K562 (cell line): ENCODE measurements around the gene ZNF831. TPM values are rescaled to one million over a fixed set of nuclear protein-coding genes. Genes with fewer than 3 reads are reported as not detected.

ENCODE experiments used
- ATAC-seq: fragments of 200-7000 bp; cut with Tn5 transposase; 3 replicates; pipeline ENCODE4 v1.9.1; 2020; ENCODE audit warnings: moderate library complexity
- BruUV-seq: library from RNA; stranded (reverse); fragments of 400-500 nt; replicated peaks from 2 replicates; lab custom pipeline; 2021; lab: Mats Ljungman, UMichigan
- CTCF ChIA-PET: fragments of 300-600 bp; formaldehyde crosslinking; extraction: SDS; loops from one replicate; lab custom pipeline; 2021; ENCODE audit warnings: low intra/inter-chr PET ratio; lab: Yijun Ruan, JAX
- POLR2A ChIA-PET: fragments of 300-600, 350-650 bp; sonication (Branson Sonifier 250); formaldehyde crosslinking; extraction: SDS; loops from one replicate; lab custom pipeline; 2021; ENCODE audit warnings: antibody characterized with exemption, inconsistent platforms; lab: Yijun Ruan, JAX
- DNase-seq, 4 experiments: peaks; one replicate each; pipeline versions ENCODE4 v3.0.0 to v3.0.0-alpha.2; 2011 to 2018; ENCODE audit warnings: low spot score in 3 of 4, mixed read lengths in 3 of 4; ENCODE audit errors: extremely low read depth in 1 of 4
- FAIRE-seq: peaks from 2 replicates; lab custom pipeline; 2011; peaks lifted over from hg19 to GRCh38; lab: Jason Lieb, UNC
- H2AFZ ChIP-seq: 2 replicates; pipeline ENCODE4 v1.6.0; 2011; ENCODE audit warnings: low read depth, low read length, control low read depth, inconsistent platforms
- H3K27ac ChIP-seq: fragments of 200-600 bp; 3 replicates; pipeline ENCODE4 v1.8.0; 2011; ENCODE audit warnings: low read depth, mild to moderate bottlenecking, control low read depth, inconsistent platforms, low read length, moderate library complexity, mixed read lengths; ENCODE audit errors: extremely low read depth
- H3K27me3 ChIP-seq, 2 experiments: fragments of 300-600 bp in 1 of 2; 2 replicates in 1 of 2; 3 replicates in 1 of 2; pipeline versions ENCODE4 v1.6.0 to v1.8.0; 2011; ENCODE audit warnings: inconsistent platforms in 2 of 2, low read length in 2 of 2, mild to moderate bottlenecking in 1 of 2, mixed read lengths in 1 of 2, moderate library complexity in 1 of 2; ENCODE audit not compliant: control insufficient read depth in 2 of 2, insufficient read depth in 2 of 2
- H3K36me3 ChIP-seq: fragments of 300-600 bp; 3 replicates; pipeline ENCODE4 v1.8.0; 2011; ENCODE audit warnings: mild to moderate bottlenecking, low read length, inconsistent platforms; ENCODE audit not compliant: control insufficient read depth, insufficient read depth
- H3K4me1 ChIP-seq, 2 experiments: fragments of 200-600 bp in 1 of 2; replicated peaks in 1 of 2; 2 replicates in 1 of 2; 3 replicates in 1 of 2; pipeline versions ENCODE4 v1.5.1 to v1.8.0; 2011; ENCODE audit warnings: inconsistent platforms in 2 of 2, low read length in 2 of 2, mild to moderate bottlenecking in 1 of 2, mixed read lengths in 1 of 2, moderate library complexity in 1 of 2; ENCODE audit not compliant: control insufficient read depth in 2 of 2, insufficient read depth in 2 of 2
- H3K4me2 ChIP-seq: 2 replicates; pipeline ENCODE4 v1.6.1; 2011; ENCODE audit warnings: low read length, control low read depth, inconsistent platforms, mixed read lengths; ENCODE audit not compliant: insufficient read depth
- H3K4me3 ChIP-seq: fragments of 200-600 bp; sonication (generic), shearing (Covaris generic); 2 replicates; pipeline ENCODE4 v1.5.1; 2016; ENCODE audit warnings: control low read depth, inconsistent platforms
- H3K79me2 ChIP-seq: fragments of 200-600 bp; 3 replicates; pipeline ENCODE4 v1.8.0; 2011; ENCODE audit warnings: low read length, inconsistent platforms; ENCODE audit not compliant: control insufficient read depth, insufficient read depth
- H3K9ac ChIP-seq, 2 experiments: 2 replicates each; pipeline versions ENCODE4 v1.6.0 to v1.6.1; 2011; ENCODE audit warnings: low read depth in 2 of 2, low read length in 2 of 2, control low read depth in 1 of 2, inconsistent platforms in 1 of 2, mild to moderate bottlenecking in 1 of 2, mixed read lengths in 1 of 2; ENCODE audit not compliant: insufficient read depth in 1 of 2
- H3K9me1 ChIP-seq: one replicate; pipeline ENCODE4 v1.6.0; 2011; ENCODE audit warnings: inconsistent platforms, mild to moderate bottlenecking, low read length, moderate library complexity; ENCODE audit not compliant: control insufficient read depth, insufficient read depth
- H3K9me3 ChIP-seq: replicated peaks from 2 replicates; pipeline ENCODE4 v1.5.1; 2011; ENCODE audit warnings: low read depth, low read length, inconsistent platforms; ENCODE audit not compliant: control insufficient read depth, insufficient read depth
- H4K20me1 ChIP-seq: replicated peaks from 2 replicates; pipeline ENCODE4 v1.6.1; 2011; ENCODE audit warnings: low read length, inconsistent platforms, mixed read lengths; ENCODE audit not compliant: control insufficient read depth, insufficient read depth
- KDM4B ChIP-seq, 2 experiments: fragments of 450-650 bp in 1 of 2; sonication (generic) in 1 of 2; IDR thresholded peaks; 2 replicates each; pipeline ENCODE4 v1.6.1; 2016 to 2017; ENCODE audit warnings: borderline replicate concordance in 2 of 2, antibody characterized with exemption in 1 of 2, low read depth in 1 of 2, mild to moderate bottlenecking in 1 of 2
- MYNN ChIP-seq, 2 experiments: sonication (generic); formaldehyde crosslinking in 1 of 2; IDR thresholded peaks; 2 replicates each; pipeline versions ENCODE4 v1.5.0 to v1.6.1; 2016 to 2020; ENCODE audit warnings: antibody characterized with exemption in 1 of 2, missing genetic modification reagents in 1 of 2
- PHF21A ChIP-seq: fragments of 450-650 bp; IDR thresholded peaks from 2 replicates; pipeline ENCODE4 v1.6.1; 2017; ENCODE audit warnings: low read depth, borderline replicate concordance
- RBM15 ChIP-seq: fragments of 200-400 bp; formaldehyde crosslinking; IDR thresholded peaks from 2 replicates; pipeline ENCODE4 v1.6.1; 2018; ENCODE audit warnings: mild to moderate bottlenecking, low read length, moderate library complexity; ENCODE audit not compliant: insufficient read depth
- XRCC4 ChIP-seq: IDR thresholded peaks from one replicate; pipeline ENCODE4 v1.6.1; 2011; ENCODE audit not compliant: insufficient read depth, insufficient read length; ENCODE audit errors: extremely low read depth
- WGBS: fragments of 100-300 bp; shearing (Covaris generic); methylation state at CpG from one replicate; pipeline ENCODE4 v1.1.6; 2016; ENCODE audit warnings: low coverage, mixed read lengths; ENCODE audit not compliant: insufficient coverage; ENCODE audit errors: missing lambda C conversion rate; 5-methylcytosine and 5-hydroxymethylcytosine counted together
- in situ Hi-C: fragments of 300-500 bp; cut with MboI; formaldehyde crosslinking; loops from 4 replicates; pipeline ENCODE4 v1.15.0; 2018; ENCODE audit warnings: inconsistent platforms, mixed read lengths
- intact Hi-C: fragments of 100-400 bp; cut with micrococcal nuclease; formaldehyde crosslinking; loops from 2 replicates; pipeline ENCODE4 v1.14.2; 2022
- polyA plus RNA-seq, 8 experiments: library from polyadenylated mRNA; depleted of rRNA in 4 of 8; stranded (reverse) in 5 of 8; unstranded in 3 of 8; fragments of >200 nt; fragmentation: Nextera tagmentation in 2 of 8; fragmentation: Illumina TruSeq in 1 of 8; extraction: Ambion mirVana in 2 of 8; extraction: Trizol in 1 of 8; gene quantifications; 2 replicates each; pipeline versions ENCODE4 v1.2.1 to v1.2.3, GENCODE V29; 2011 to 2014; ENCODE audit warnings: inconsistent platforms in 1 of 8, missing spikeins in 1 of 8
- total RNA-seq, 7 experiments: library from RNA; depleted of rRNA in 6 of 7; stranded (reverse); fragments of >200 nt in 6 of 7; fragmentation: Illumina TruSeq in 2 of 7; extraction: Trizol in 2 of 7; gene quantifications; 2 replicates each; pipeline versions ENCODE4 v1.2.1 to v1.2.3, GENCODE V29; 2011 to 2021; ENCODE audit warnings: low replicate concordance in 1 of 7
- TF ChIP-seq, protein P1 (sequence below): sonication (generic); formaldehyde crosslinking; IDR thresholded peaks from 2 replicates; pipeline ENCODE4 v1.8.0; 2022; ENCODE audit warnings: mild to moderate bottlenecking, low read depth, missing genetic modification reagents
- TF ChIP-seq, protein P2 (sequence below): fragments of 200-800 bp; sonication (Bioruptor generic); IDR thresholded peaks from 2 replicates; pipeline ENCODE4 v1.6.1; 2017; ENCODE audit warnings: missing genetic modification characterization, missing compliant biosample characterization

The ZNF831 gene
- total and polyA plus RNA-seq, 9 of the 15 experiments (the other 6 are each of a cell fraction or from before 2014, with no cell fraction given): not detected

DNA sequence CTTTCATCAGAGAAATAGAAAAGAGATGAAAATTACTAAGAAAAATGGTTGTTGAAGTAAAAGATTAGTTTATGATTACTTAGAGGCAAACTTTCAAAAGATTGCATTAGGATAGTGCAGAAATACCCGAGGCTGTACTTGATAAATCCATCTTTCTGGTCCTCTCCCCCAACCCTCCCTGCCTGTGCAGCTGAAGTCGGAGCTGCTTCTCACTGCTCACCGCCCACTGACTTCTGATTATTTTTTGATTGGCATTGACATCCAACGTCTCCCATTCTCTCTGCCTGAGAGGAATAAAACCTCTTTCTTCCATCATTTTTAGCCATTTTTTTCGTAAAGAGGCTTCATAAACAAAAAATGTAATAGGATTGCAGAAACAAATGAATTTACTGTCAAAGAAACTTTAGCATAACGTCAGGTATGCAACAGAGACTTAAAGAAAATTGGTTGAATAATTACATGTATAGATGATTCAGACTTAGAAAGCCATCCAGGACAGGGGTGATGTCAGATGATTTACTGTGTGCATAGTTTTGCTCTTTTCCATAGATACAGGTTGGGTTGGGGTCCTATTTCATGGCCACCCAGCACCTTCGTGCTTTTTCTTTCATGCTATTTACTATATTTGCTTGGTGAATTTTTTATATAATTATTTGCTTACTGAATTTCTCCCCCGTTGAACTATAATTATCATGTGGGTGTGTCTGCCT is 83.2 kb downstream of the ZNF831 start:
- no peaks in the 10 kb centered on the region for H3K4me1 ChIP-seq
- in situ Hi-C loops: no loop called here
- no peak overlapping the region for H3K4me2 ChIP-seq
- ATAC-seq (no peak), FAIRE-seq (no peak), DNase-seq (no peak)
- no peaks in the 10 kb centered on the region for H4K20me1 ChIP-seq
- 1% methylated on average over 8 of the region's 8 CpGs for WGBS
- H3K79me2 ChIP-seq: no peaks in the 10 kb centered on the region
- no peak overlapping the region for H3K27ac ChIP-seq
- CTCF ChIA-PET: no interaction called here
- H3K36me3 ChIP-seq: no peaks in the 10 kb centered on the region
- peaks cover 0 to 13% of the 10 kb centered on the region in 2 experiments; a peak in 3 of 5 replicates for H3K27me3 ChIP-seq
- H2AFZ ChIP-seq: no peak overlapping the region
- no peaks in the 10 kb centered on the region for H3K9me1 ChIP-seq
- intact Hi-C loops: no loop called here
- BruUV-seq: no TSS peak
- no peaks in the 10 kb centered on the region for H3K9me3 ChIP-seq
- no peak overlapping the region for H3K9ac ChIP-seq
- POLR2A ChIA-PET: interaction anchor here (1.1 to 1.3 kb wide), 2 partner anchors 10 to 288 kb away, joined by 3 read pairs; no protein-coding TSS in a partner anchor
- TF ChIP-seq PHF21A (no peak), KDM4B (IDR thresholded peaks at IDR 0.05; ENCODE audit: borderline replicate concordance in 2 of 2, low read depth in 1 of 2) (no peak), MYNN (IDR thresholded peaks at IDR 0.05) (no peak), MYNN (CRISPR knock-in tag; IDR thresholded peaks at IDR 0.05) (no peak), XRCC4 (no peak), RBM15 (no peak)
- TF ChIP-seq, protein P1, sequence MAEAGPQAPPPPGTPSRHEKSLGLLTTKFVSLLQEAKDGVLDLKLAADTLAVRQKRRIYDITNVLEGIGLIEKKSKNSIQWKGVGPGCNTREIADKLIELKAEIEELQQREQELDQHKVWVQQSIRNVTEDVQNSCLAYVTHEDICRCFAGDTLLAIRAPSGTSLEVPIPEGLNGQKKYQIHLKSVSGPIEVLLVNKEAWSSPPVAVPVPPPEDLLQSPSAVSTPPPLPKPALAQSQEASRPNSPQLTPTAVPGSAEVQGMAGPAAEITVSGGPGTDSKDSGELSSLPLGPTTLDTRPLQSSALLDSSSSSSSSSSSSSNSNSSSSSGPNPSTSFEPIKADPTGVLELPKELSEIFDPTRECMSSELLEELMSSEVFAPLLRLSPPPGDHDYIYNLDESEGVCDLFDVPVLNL: no peak
- TF ChIP-seq, protein P2, sequence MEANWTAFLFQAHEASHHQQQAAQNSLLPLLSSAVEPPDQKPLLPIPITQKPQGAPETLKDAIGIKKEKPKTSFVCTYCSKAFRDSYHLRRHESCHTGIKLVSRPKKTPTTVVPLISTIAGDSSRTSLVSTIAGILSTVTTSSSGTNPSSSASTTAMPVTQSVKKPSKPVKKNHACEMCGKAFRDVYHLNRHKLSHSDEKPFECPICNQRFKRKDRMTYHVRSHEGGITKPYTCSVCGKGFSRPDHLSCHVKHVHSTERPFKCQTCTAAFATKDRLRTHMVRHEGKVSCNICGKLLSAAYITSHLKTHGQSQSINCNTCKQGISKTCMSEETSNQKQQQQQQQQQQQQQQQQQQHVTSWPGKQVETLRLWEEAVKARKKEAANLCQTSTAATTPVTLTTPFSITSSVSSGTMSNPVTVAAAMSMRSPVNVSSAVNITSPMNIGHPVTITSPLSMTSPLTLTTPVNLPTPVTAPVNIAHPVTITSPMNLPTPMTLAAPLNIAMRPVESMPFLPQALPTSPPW (CRISPR knock-in tag): no peak
- H3K4me3 ChIP-seq: no peak overlapping the region
